HepG2 (cell line): ENCODE data around the gene RAB17.

Experiments used
- ARNTL ChIP-seq: sonication (generic); formaldehyde crosslinking; IDR thresholded peaks from 2 replicates; pipeline ENCODE4 v1.4.0; 2020; ENCODE audit warnings: mild to moderate bottlenecking, missing genetic modification reagents
- ETS1 ChIP-seq: sonication (generic); formaldehyde crosslinking; IDR thresholded peaks from 2 replicates; pipeline ENCODE4 v1.4.0; 2020; ENCODE audit warnings: missing genetic modification reagents
- ZNF816 ChIP-seq: sonication (generic); formaldehyde crosslinking; IDR thresholded peaks from 2 replicates; pipeline ENCODE4 v1.8.0; 2022; ENCODE audit warnings: missing genetic modification reagents, mild to moderate bottlenecking, borderline replicate concordance

DNA sequence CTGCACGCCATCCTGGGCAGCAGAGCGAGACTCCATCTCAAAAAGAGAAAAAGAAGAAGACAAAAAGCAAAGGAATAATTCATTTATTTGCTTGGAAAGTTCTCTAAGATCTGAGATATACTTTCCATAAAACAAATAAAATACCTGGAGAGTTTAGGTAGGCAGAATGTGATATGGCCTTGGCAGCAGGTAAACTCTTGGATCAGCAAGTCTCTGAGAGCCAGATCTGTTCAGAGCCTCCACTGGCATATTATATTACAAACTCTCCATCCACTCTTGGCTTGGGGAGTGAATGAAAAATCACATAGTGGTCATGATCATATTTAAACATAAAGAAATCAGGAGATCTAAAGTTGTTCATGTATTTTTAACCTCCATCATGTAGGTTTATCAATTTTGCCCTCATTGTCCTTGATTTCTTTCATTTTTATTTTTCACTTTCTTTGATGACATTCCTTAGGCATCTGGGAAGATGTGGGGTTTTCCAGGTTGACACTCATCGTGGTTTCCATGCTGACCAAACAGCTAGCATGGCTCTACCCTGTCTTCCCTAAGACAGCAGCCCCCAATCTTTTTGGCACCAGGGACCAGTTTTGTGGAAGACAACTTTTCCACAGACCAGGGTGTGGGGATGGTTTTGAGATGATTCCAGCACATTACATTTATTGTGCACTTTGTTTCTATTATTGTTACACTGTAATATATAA lies 47.0 kb upstream of the RAB17 start:
- TF ChIP-seq ARNTL (no peak), ZNF816 (no peak), ETS1 (no peak)
